K562 (cell line): ENCODE results near the gene GANAB. TPM values are rescaled to one million over a fixed set of nuclear protein-coding genes. Genes with fewer than 3 reads are reported as not detected.

ENCODE experiments used
- ATAC-seq: fragments of 200-7000 bp; cut with Tn5 transposase; 3 replicates; pipeline ENCODE4 v1.9.1; 2020; ENCODE audit warnings: moderate library complexity
- BruUV-seq: library from RNA; stranded (reverse); fragments of 400-500 nt; replicated peaks from 2 replicates; lab custom pipeline; 2021; lab: Mats Ljungman, UMichigan
- CTCF ChIA-PET: fragments of 300-600 bp; formaldehyde crosslinking; extraction: SDS; loops from one replicate; lab custom pipeline; 2021; ENCODE audit warnings: low intra/inter-chr PET ratio; lab: Yijun Ruan, JAX
- POLR2A ChIA-PET: fragments of 300-600, 350-650 bp; sonication (Branson Sonifier 250); formaldehyde crosslinking; extraction: SDS; loops from one replicate; lab custom pipeline; 2021; ENCODE audit warnings: antibody characterized with exemption, inconsistent platforms; lab: Yijun Ruan, JAX
- DNase-seq, 4 experiments: peaks; one replicate each; pipeline versions ENCODE4 v3.0.0 to v3.0.0-alpha.2; 2011 to 2018; ENCODE audit warnings: low spot score in 3 of 4, mixed read lengths in 3 of 4; ENCODE audit errors: extremely low read depth in 1 of 4
- FAIRE-seq: peaks from 2 replicates; lab custom pipeline; 2011; peaks lifted over from hg19 to GRCh38; lab: Jason Lieb, UNC
- H2AFZ ChIP-seq: 2 replicates; pipeline ENCODE4 v1.6.0; 2011; ENCODE audit warnings: low read depth, low read length, control low read depth, inconsistent platforms
- H3K27ac ChIP-seq: fragments of 200-600 bp; 3 replicates; pipeline ENCODE4 v1.8.0; 2011; ENCODE audit warnings: low read depth, mild to moderate bottlenecking, control low read depth, inconsistent platforms, low read length, moderate library complexity, mixed read lengths; ENCODE audit errors: extremely low read depth
- H3K27me3 ChIP-seq, 2 experiments: fragments of 300-600 bp in 1 of 2; 2 replicates in 1 of 2; 3 replicates in 1 of 2; pipeline versions ENCODE4 v1.6.0 to v1.8.0; 2011; ENCODE audit warnings: inconsistent platforms in 2 of 2, low read length in 2 of 2, mild to moderate bottlenecking in 1 of 2, mixed read lengths in 1 of 2, moderate library complexity in 1 of 2; ENCODE audit not compliant: control insufficient read depth in 2 of 2, insufficient read depth in 2 of 2
- H3K36me3 ChIP-seq: fragments of 300-600 bp; 3 replicates; pipeline ENCODE4 v1.8.0; 2011; ENCODE audit warnings: mild to moderate bottlenecking, low read length, inconsistent platforms; ENCODE audit not compliant: control insufficient read depth, insufficient read depth
- H3K4me1 ChIP-seq, 2 experiments: fragments of 200-600 bp in 1 of 2; replicated peaks in 1 of 2; 2 replicates in 1 of 2; 3 replicates in 1 of 2; pipeline versions ENCODE4 v1.5.1 to v1.8.0; 2011; ENCODE audit warnings: inconsistent platforms in 2 of 2, low read length in 2 of 2, mild to moderate bottlenecking in 1 of 2, mixed read lengths in 1 of 2, moderate library complexity in 1 of 2; ENCODE audit not compliant: control insufficient read depth in 2 of 2, insufficient read depth in 2 of 2
- H3K4me2 ChIP-seq: 2 replicates; pipeline ENCODE4 v1.6.1; 2011; ENCODE audit warnings: low read length, control low read depth, inconsistent platforms, mixed read lengths; ENCODE audit not compliant: insufficient read depth
- H3K4me3 ChIP-seq: fragments of 200-600 bp; sonication (generic), shearing (Covaris generic); 2 replicates; pipeline ENCODE4 v1.5.1; 2016; ENCODE audit warnings: control low read depth, inconsistent platforms
- H3K79me2 ChIP-seq: fragments of 200-600 bp; 3 replicates; pipeline ENCODE4 v1.8.0; 2011; ENCODE audit warnings: low read length, inconsistent platforms; ENCODE audit not compliant: control insufficient read depth, insufficient read depth
- H3K9ac ChIP-seq, 2 experiments: 2 replicates each; pipeline versions ENCODE4 v1.6.0 to v1.6.1; 2011; ENCODE audit warnings: low read depth in 2 of 2, low read length in 2 of 2, control low read depth in 1 of 2, inconsistent platforms in 1 of 2, mild to moderate bottlenecking in 1 of 2, mixed read lengths in 1 of 2; ENCODE audit not compliant: insufficient read depth in 1 of 2
- H3K9me1 ChIP-seq: one replicate; pipeline ENCODE4 v1.6.0; 2011; ENCODE audit warnings: inconsistent platforms, mild to moderate bottlenecking, low read length, moderate library complexity; ENCODE audit not compliant: control insufficient read depth, insufficient read depth
- H3K9me3 ChIP-seq: replicated peaks from 2 replicates; pipeline ENCODE4 v1.5.1; 2011; ENCODE audit warnings: low read depth, low read length, inconsistent platforms; ENCODE audit not compliant: control insufficient read depth, insufficient read depth
- H4K20me1 ChIP-seq: replicated peaks from 2 replicates; pipeline ENCODE4 v1.6.1; 2011; ENCODE audit warnings: low read length, inconsistent platforms, mixed read lengths; ENCODE audit not compliant: control insufficient read depth, insufficient read depth
- ELF1 ChIP-seq: fragments of 200-800 bp; sonication (Bioruptor generic); IDR thresholded peaks from 2 replicates; pipeline ENCODE4 v1.6.1; 2016; ENCODE audit warnings: missing genetic modification characterization, missing compliant biosample characterization
- HNRNPUL1 ChIP-seq: fragments of 200-400 bp; formaldehyde crosslinking; IDR thresholded peaks from 2 replicates; pipeline ENCODE4 v1.6.1; 2017; ENCODE audit warnings: low read length
- ILF3 ChIP-seq: fragments of 450-650 bp; IDR thresholded peaks from 2 replicates; pipeline ENCODE4 v1.6.1; 2018; ENCODE audit warnings: antibody characterized with exemption, mild to moderate bottlenecking, moderate library complexity, borderline replicate concordance
- KAT8 ChIP-seq: fragments of 450-650 bp; IDR thresholded peaks from 2 replicates; pipeline ENCODE4 v1.6.1; 2016; ENCODE audit warnings: low read depth, mild to moderate bottlenecking
- MAFK ChIP-seq: IDR thresholded peaks from 2 replicates; pipeline ENCODE4 v1.6.1; 2011; ENCODE audit warnings: low read length, improper control_type of control experiment
- MAZ ChIP-seq, 2 experiments: fragments of 450-650 bp in 1 of 2; sonication (generic) in 1 of 2; formaldehyde crosslinking; IDR thresholded peaks in 1 of 2; conservative IDR thresholded peaks in 1 of 2; 2 replicates each; pipeline versions ENCODE4 v1.4.0 to v1.5.0; 2020; ENCODE audit warnings: mild to moderate bottlenecking in 1 of 2, missing genetic modification reagents in 1 of 2
- NCOA1 ChIP-seq: fragments of 450-650 bp; IDR thresholded peaks from 2 replicates; pipeline ENCODE4 v1.6.1; 2016; ENCODE audit warnings: low read depth
- NFIC ChIP-seq: fragments of 450-650 bp; IDR thresholded peaks from 2 replicates; pipeline ENCODE4 v1.6.1; 2017; ENCODE audit warnings: mild to moderate bottlenecking, inconsistent platforms
- RBM39 ChIP-seq: fragments of 200-400 bp; formaldehyde crosslinking; optimal IDR thresholded peaks from 2 replicates; pipeline ENCODE3; 2018; ENCODE audit warnings: low read depth, low read length
- RFX1 ChIP-seq: fragments of 450-650 bp; IDR thresholded peaks from 2 replicates; pipeline ENCODE4 v1.6.1; 2016; ENCODE audit warnings: mild to moderate bottlenecking, moderate library complexity
- RFX5 ChIP-seq: IDR thresholded peaks from 2 replicates; pipeline ENCODE4 v1.6.1; 2011; ENCODE audit warnings: low read depth, mild to moderate bottlenecking, improper control_type of control experiment, low read length
- SMARCC2 ChIP-seq: fragments of 450-650 bp; IDR thresholded peaks from 2 replicates; pipeline ENCODE4 v1.6.1; 2017; ENCODE audit warnings: antibody characterized with exemption, moderate library complexity, mild to moderate bottlenecking, low read depth
- TBP ChIP-seq: optimal IDR thresholded peaks from 2 replicates; pipeline ENCODE3; 2011; ENCODE audit warnings: low read depth, low read length, improper control_type of control experiment
- TCF7L2 ChIP-seq: fragments of 150-350 bp; IDR thresholded peaks from 2 replicates; pipeline ENCODE4 v1.6.1; 2016; ENCODE audit warnings: low read depth, mild to moderate bottlenecking, low read length, moderate library complexity
- TEAD2 ChIP-seq: fragments of 450-650 bp; IDR thresholded peaks from 2 replicates; pipeline ENCODE4 v1.6.1; 2016; ENCODE audit warnings: missing genetic modification characterization, control low read depth, missing compliant biosample characterization
- USF2 ChIP-seq: sonication (generic); formaldehyde crosslinking; IDR thresholded peaks from 2 replicates; pipeline ENCODE4 v1.5.0; 2020; ENCODE audit warnings: missing genetic modification reagents
- ZFP30 ChIP-seq: fragments of 250-450 bp; sonication (Bioruptor Pico); IDR thresholded peaks from 2 replicates; pipeline ENCODE4 v1.8.0; 2022; ENCODE audit warnings: moderate library complexity, mild to moderate bottlenecking, inconsistent platforms, borderline replicate concordance
- ZKSCAN1 ChIP-seq: fragments of 150-350 bp; IDR thresholded peaks from 2 replicates; pipeline ENCODE4 v1.6.1; 2016; ENCODE audit warnings: low read depth, low read length
- ZNF121 ChIP-seq: sonication (generic); formaldehyde crosslinking; conservative IDR thresholded peaks from 2 replicates; pipeline ENCODE4 v1.8.0; 2022; ENCODE audit warnings: missing genetic modification reagents
- ZNF589 ChIP-seq: fragments of 200-800 bp; sonication (Bioruptor generic); IDR thresholded peaks from 2 replicates; pipeline ENCODE4 v1.6.1; 2016; ENCODE audit warnings: low read depth, missing genetic modification characterization, missing compliant biosample characterization
- WGBS: fragments of 100-300 bp; shearing (Covaris generic); methylation state at CpG from one replicate; pipeline ENCODE4 v1.1.6; 2016; ENCODE audit warnings: low coverage, mixed read lengths; ENCODE audit not compliant: insufficient coverage; ENCODE audit errors: missing lambda C conversion rate; 5-methylcytosine and 5-hydroxymethylcytosine counted together
- in situ Hi-C: fragments of 300-500 bp; cut with MboI; formaldehyde crosslinking; loops from 4 replicates; pipeline ENCODE4 v1.15.0; 2018; ENCODE audit warnings: inconsistent platforms, mixed read lengths
- intact Hi-C: fragments of 100-400 bp; cut with micrococcal nuclease; formaldehyde crosslinking; loops from 2 replicates; pipeline ENCODE4 v1.14.2; 2022
- polyA plus RNA-seq, 8 experiments: library from polyadenylated mRNA; depleted of rRNA in 4 of 8; stranded (reverse) in 5 of 8; unstranded in 3 of 8; fragments of >200 nt; fragmentation: Nextera tagmentation in 2 of 8; fragmentation: Illumina TruSeq in 1 of 8; extraction: Ambion mirVana in 2 of 8; extraction: Trizol in 1 of 8; gene quantifications; 2 replicates each; pipeline versions ENCODE4 v1.2.1 to v1.2.3, GENCODE V29; 2011 to 2014; ENCODE audit warnings: inconsistent platforms in 1 of 8, missing spikeins in 1 of 8
- total RNA-seq, 7 experiments: library from RNA; depleted of rRNA in 6 of 7; stranded (reverse); fragments of >200 nt in 6 of 7; fragmentation: Illumina TruSeq in 2 of 7; extraction: Trizol in 2 of 7; gene quantifications; 2 replicates each; pipeline versions ENCODE4 v1.2.1 to v1.2.3, GENCODE V29; 2011 to 2021; ENCODE audit warnings: low replicate concordance in 1 of 7

GANAB gene
- total and polyA plus RNA-seq, 9 of the 15 experiments (the other 6 are each of a cell fraction or from before 2014, with no cell fraction given), result 6.5 to 284 (median 161) TPM

DNA sequence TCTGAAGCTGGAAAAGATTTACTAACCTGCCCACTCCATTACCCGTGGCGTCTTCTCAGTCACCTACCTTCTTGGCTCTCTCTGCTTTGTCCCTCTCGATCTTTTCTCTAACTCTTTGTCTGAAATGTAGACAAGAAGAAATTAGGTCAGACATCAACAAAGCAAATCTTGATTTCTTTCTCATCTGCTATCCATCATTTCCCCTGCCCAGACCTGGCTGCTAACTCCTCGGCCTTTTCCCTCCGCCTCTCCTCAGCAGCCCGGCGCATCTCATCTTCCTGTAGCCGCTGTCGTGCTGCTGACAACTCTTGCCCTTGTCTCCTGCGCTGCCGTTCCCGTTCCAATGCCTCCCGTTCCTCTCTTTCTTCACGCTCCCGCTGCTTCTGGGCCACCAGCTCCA lies 31.3 kb upstream of the GANAB start:
- Histone ChIP-seq H3K27me3 (no peaks in the 10 kb centered on the region), H4K20me1 (no peaks in the 10 kb centered on the region), H3K9ac (peak overlapping the region; percentile 85 to 99), H3K27ac (peak overlapping the region; percentile 80; the same call in 2 of the 3 replicates), H3K4me1 (peaks cover 37 to 51% of the 10 kb centered on the region in 2 experiments; a peak in 4 of 5 replicates)
- ATAC-seq, result no peak
- ChIA-PET CTCF (no interaction called here), POLR2A (interaction anchor here (0.6 to 5.4 kb wide), 7 partner anchors 11 to 179 kb away, joined by 3 to 57 read pairs (median 4); partner anchors contain the start of genes BSCL2, C11orf98, CSKMT and GNG3)
- in situ Hi-C loops, result no loop called here
- TF ChIP-seq ELF1 (tag), result no peak
- TF ChIP-seq ZFP30, result no peak
- TF ChIP-seq MAZ (CRISPR knock-in tag; conservative IDR thresholded peaks at IDR 0.05 in 1 of 2, IDR thresholded peaks at IDR 0.05 in 1 of 2), result no peak
- TF ChIP-seq NCOA1, result no peak
- no peak for TF ChIP-seq TEAD2 (tag)
- TF ChIP-seq RFX1, result no peak
- no peak for TF ChIP-seq ZNF589 (CRISPR knock-in tag)
- no peak for TF ChIP-seq ZKSCAN1
- no peak for TF ChIP-seq RFX5
- no peak for TF ChIP-seq SMARCC2
- TF ChIP-seq ILF3, result no peak
- TF ChIP-seq HNRNPUL1, result no peak
- TF ChIP-seq ZNF121 (CRISPR knock-in tag), result no peak
- no peak for TF ChIP-seq TCF7L2
- TF ChIP-seq KAT8, result no peak
- TF ChIP-seq MAFK, result no peak
- no peak for TF ChIP-seq NFIC
- no peak for TF ChIP-seq RBM39
- TF ChIP-seq TBP, result no peak
- no peak for TF ChIP-seq USF2
- TF ChIP-seq, all 486 proteins: peak for 0
- no peak for DNase-seq
- no peak overlapping the region for H2AFZ ChIP-seq
- H3K36me3 ChIP-seq, result peaks cover 50% of the 10 kb centered on the region
- H3K9me1 ChIP-seq, result no peaks in the 10 kb centered on the region
- FAIRE-seq, result no peak
- H3K4me2 ChIP-seq, result peak overlapping the region; percentile 83
- H3K9me3 ChIP-seq, result no peaks in the 10 kb centered on the region
- H3K4me3 ChIP-seq, result peak overlapping the region; percentile 81
- WGBS, result 20% methylated on average over 14 of the region's 15 CpGs
- H3K79me2 ChIP-seq, result peaks cover 52% of the 10 kb centered on the region
- BruUV-seq, result no TSS peak
- intact Hi-C loops, result no loop called here
